Measurements from ENCODE around the gene CEP72. TPM values are rescaled to one million over a fixed set of nuclear protein-coding genes. Genes with fewer than 3 reads are reported as not detected.

The CEP72 gene
- total RNA-seq, 2 experiments from 2014 or later, result 33.8 to 35.7 TPM

Other genes starting within 250 kb of the CEP72 start
- 10 to 100 TPM; 72.4 to 77.5 TPM for gene EXOC3, start 169.2 kb upstream of the CEP72 start, total RNA-seq
- gene SLC9A3, start 87.9 kb upstream of the CEP72 start, total RNA-seq, result 1 to 10 TPM; 2.0 to 2.3 TPM
- gene TPPP, start 81.0 kb downstream of the CEP72 start, total RNA-seq, result under 1 TPM; 0.40 to 0.55 TPM
- gene ZDHHC11B, start 172.4 kb downstream of the CEP72 start, total RNA-seq, result 1 to 10 TPM; 2.0 to 2.4 TPM
- 10 to 100 TPM; 10.2 to 12.8 TPM for gene ZDHHC11, start 238.6 kb downstream of the CEP72 start, total RNA-seq